ENCODE measurements around the gene ATP11C.
"Not testable (repeated sequence)": the region's sequence is repeated elsewhere in the genome, so short reads cannot be mapped to it uniquely, and the experiment has no call there.

ATP11C gene

DNA sequence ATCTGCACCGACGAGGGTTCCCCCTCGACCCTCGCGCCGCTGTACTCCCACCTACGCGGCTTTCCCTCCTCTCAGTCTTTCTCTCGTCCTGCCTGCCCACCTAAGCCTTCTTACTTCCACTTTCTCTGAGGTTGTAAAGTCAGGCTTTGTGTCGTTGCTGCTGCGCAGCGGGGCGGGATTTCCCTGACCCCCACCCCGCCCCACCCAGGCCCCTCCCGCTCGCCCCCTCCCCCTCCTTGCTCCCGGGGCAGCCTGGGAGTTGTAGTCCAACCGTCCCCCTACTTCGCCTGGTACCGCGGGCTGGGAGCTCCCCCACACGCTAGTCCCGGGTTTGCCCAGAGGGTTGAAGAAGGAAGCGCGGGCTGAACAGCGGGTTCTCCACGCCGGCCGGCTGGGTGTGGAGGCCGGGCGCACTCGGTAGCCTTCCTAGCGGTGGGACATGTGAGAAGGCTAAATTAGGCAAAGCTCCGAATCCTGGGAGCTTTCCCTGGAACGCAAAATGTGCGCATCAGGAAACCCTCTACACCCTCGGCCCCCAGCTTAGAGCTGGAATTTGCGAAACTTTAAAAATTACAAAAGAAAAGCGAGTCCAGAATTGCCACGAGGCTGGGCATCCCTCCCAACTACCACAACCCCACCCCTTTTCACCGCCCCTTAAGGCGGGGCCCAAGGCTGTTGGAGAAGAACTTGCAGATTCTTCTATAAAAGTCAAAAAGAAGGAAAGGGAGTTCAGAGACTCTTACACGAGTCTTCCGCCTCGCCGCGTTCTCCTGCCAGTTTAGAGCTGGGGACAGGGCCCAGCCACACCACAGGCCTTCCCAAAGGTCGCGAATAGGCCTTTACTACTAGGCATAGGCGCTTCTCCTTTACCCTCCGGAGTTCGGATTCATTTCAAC, at the start of gene ATP11C:
TSS of gene ATP11C (minus strand) at position 153 of the 896 bp plus-strand sequence. CDS start 1,011 bp downstream, outside the sequence.
- Histone ChIP-seq H3K27ac (ENCODE audit: low read depth, low read length) (peak within 1 kb of the TSS; percentile 78), H3K4me3 (ENCODE audit: low read depth, low read length) (peak within 1 kb of the TSS; percentile 78), H3K79me2 (ENCODE audit: control insufficient read depth, insufficient read depth, low read length, unreplicated experiment) (peaks cover 33% of the 10 kb centered on the region), H3K4me1 (ENCODE audit: control insufficient read depth, insufficient read depth, low read length, unreplicated experiment) (peaks cover 14% of the 10 kb centered on the region), H3K27me3 (ENCODE audit: insufficient read depth, low read length) (no peaks in the 10 kb centered on the region), H3K36me3 (ENCODE audit: insufficient read depth, low read length) (no peaks in the 10 kb centered on the region), H2AFZ (ENCODE audit: low read length, unreplicated experiment) (peak within 1 kb of the TSS; percentile 93)

DNA sequence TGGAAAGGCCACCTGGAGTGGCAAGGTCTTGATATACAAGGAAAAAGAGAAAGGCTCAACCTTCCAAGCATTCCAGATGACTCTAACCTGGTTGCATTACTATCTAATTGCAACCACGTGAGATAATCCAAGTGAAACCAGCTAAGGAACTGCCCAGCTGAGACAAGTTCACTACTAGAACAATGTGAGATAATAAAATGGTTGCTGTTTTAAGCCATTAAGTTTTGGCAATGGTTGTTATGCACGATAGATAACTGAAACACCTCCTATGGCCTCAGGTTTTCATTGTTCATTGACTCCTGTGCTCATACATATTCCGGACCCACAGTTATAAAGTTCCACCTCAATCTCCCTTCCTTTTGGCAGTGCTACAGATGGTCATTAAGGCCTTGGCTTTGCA, 41.6 kb upstream of the ATP11C start:
- no peak overlapping the region for H3K4me3 ChIP-seq (ENCODE audit: low read depth, low read length)
- H3K4me1 ChIP-seq (ENCODE audit: control insufficient read depth, insufficient read depth, low read length, unreplicated experiment), result no peaks in the 10 kb centered on the region
- no peaks in the 10 kb centered on the region for H3K79me2 ChIP-seq (ENCODE audit: control insufficient read depth, insufficient read depth, low read length, unreplicated experiment)
- no peaks in the 10 kb centered on the region for H3K36me3 ChIP-seq (ENCODE audit: insufficient read depth, low read length)
- H3K27me3 ChIP-seq (ENCODE audit: insufficient read depth, low read length), result no peaks in the 10 kb centered on the region
- H2AFZ ChIP-seq (ENCODE audit: low read length, unreplicated experiment), result no peak overlapping the region
- H3K27ac ChIP-seq (ENCODE audit: low read depth, low read length), result no peak overlapping the region

- no peak overlapping the region for H3K27ac ChIP-seq (ENCODE audit: low read depth, low read length)
- H3K79me2 ChIP-seq (ENCODE audit: control insufficient read depth, insufficient read depth, low read length, unreplicated experiment), result no peaks in the 10 kb centered on the region
- no peaks in the 10 kb centered on the region for H3K36me3 ChIP-seq (ENCODE audit: insufficient read depth, low read length)
- H2AFZ ChIP-seq (ENCODE audit: low read length, unreplicated experiment), result no peak overlapping the region
- no peaks in the 10 kb centered on the region for H3K27me3 ChIP-seq (ENCODE audit: insufficient read depth, low read length)
- H3K4me1 ChIP-seq (ENCODE audit: control insufficient read depth, insufficient read depth, low read length, unreplicated experiment), result no peaks in the 10 kb centered on the region
- H3K4me3 ChIP-seq (ENCODE audit: low read depth, low read length), result no peak overlapping the region
These were observed 40.1 kb upstream of the ATP11C start for GRCh38 chrX:139972629-139973624.

DNA sequence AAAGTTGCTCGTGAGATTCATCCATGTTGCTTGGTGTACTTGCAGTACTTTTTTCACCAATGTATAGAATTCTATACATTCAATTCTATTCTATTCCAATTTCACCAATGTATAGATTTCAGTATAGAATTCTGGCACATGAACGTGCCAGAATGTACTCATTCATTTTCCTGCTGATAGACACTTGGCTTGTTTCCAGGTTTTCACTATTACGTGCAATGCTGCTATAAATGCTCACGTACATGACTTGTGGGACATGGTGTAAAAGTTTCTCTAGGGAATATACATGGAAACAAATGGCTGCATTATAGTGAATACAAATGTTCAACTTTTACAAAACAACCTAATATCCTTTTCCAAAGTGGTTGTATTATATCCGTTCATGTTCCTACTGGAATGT, 39.3 kb upstream of the ATP11C start:
- Histone ChIP-seq H3K4me1 (ENCODE audit: control insufficient read depth, insufficient read depth, low read length, unreplicated experiment) (no peaks in the 10 kb centered on the region), H3K79me2 (ENCODE audit: control insufficient read depth, insufficient read depth, low read length, unreplicated experiment) (no peaks in the 10 kb centered on the region), H3K27me3 (ENCODE audit: insufficient read depth, low read length) (no peaks in the 10 kb centered on the region), H3K4me3 (ENCODE audit: low read depth, low read length) (no peak overlapping the region), H3K27ac (ENCODE audit: low read depth, low read length) (no peak overlapping the region), H2AFZ (ENCODE audit: low read length, unreplicated experiment) (no peak overlapping the region), H3K36me3 (ENCODE audit: insufficient read depth, low read length) (no peaks in the 10 kb centered on the region)

GRCh38 chrX:139971394-139971749, 38.5 kb upstream of the ATP11C start:
- no peak overlapping the region for H3K4me3 ChIP-seq (ENCODE audit: low read depth, low read length)
- no peaks in the 10 kb centered on the region for H3K4me1 ChIP-seq (ENCODE audit: control insufficient read depth, insufficient read depth, low read length, unreplicated experiment)
- no peaks in the 10 kb centered on the region for H3K27me3 ChIP-seq (ENCODE audit: insufficient read depth, low read length)
- H3K27ac ChIP-seq (ENCODE audit: low read depth, low read length), result no peak overlapping the region
- no peaks in the 10 kb centered on the region for H3K79me2 ChIP-seq (ENCODE audit: control insufficient read depth, insufficient read depth, low read length, unreplicated experiment)
- no peaks in the 10 kb centered on the region for H3K36me3 ChIP-seq (ENCODE audit: insufficient read depth, low read length)
- no peak overlapping the region for H2AFZ ChIP-seq (ENCODE audit: low read length, unreplicated experiment)

- Histone ChIP-seq H3K36me3 (ENCODE audit: insufficient read depth, low read length) (no peaks in the 10 kb centered on the region), H3K79me2 (ENCODE audit: control insufficient read depth, insufficient read depth, low read length, unreplicated experiment) (no peaks in the 10 kb centered on the region), H2AFZ (ENCODE audit: low read length, unreplicated experiment) (no peak overlapping the region), H3K27ac (ENCODE audit: low read depth, low read length) (no peak overlapping the region), H3K27me3 (ENCODE audit: insufficient read depth, low read length) (no peaks in the 10 kb centered on the region), H3K4me3 (ENCODE audit: low read depth, low read length) (no peak overlapping the region), H3K4me1 (ENCODE audit: control insufficient read depth, insufficient read depth, low read length, unreplicated experiment) (no peaks in the 10 kb centered on the region)
These were observed 36.4 kb upstream of the ATP11C start for GRCh38 chrX:139969286-139969685.

- no peak overlapping the region for H3K27ac ChIP-seq (ENCODE audit: low read depth, low read length)
- no peaks in the 10 kb centered on the region for H3K4me1 ChIP-seq (ENCODE audit: control insufficient read depth, insufficient read depth, low read length, unreplicated experiment)
- no peaks in the 10 kb centered on the region for H3K36me3 ChIP-seq (ENCODE audit: insufficient read depth, low read length)
- H2AFZ ChIP-seq (ENCODE audit: low read length, unreplicated experiment), result no peak overlapping the region
- no peak overlapping the region for H3K4me3 ChIP-seq (ENCODE audit: low read depth, low read length)
- H3K79me2 ChIP-seq (ENCODE audit: control insufficient read depth, insufficient read depth, low read length, unreplicated experiment), result no peaks in the 10 kb centered on the region
- H3K27me3 ChIP-seq (ENCODE audit: insufficient read depth, low read length), result no peaks in the 10 kb centered on the region
These were observed 34.9 kb upstream of the ATP11C start for GRCh38 chrX:139967750-139968149.

DNA sequence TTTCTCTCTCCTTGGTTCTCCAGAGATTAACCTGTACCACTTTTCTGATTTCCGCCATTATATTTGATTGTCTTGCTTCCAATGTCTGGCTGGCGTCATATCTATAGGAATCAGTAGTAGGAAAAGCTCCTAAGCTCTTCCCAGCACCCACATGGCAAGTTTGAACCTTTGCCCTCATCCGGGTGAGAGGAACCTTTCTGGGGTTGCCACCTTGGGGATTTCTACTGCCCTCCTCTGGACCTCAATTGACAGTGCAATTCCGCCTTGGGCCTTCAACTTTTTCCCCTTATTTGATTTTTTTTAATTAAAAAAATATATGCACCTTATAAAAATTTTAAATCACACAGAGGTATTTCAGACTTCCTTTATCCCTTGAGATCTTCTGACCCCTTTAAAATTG, 34.4 kb upstream of the ATP11C start:
- H3K4me3 ChIP-seq (ENCODE audit: low read depth, low read length), result no peak overlapping the region
- no peaks in the 10 kb centered on the region for H3K27me3 ChIP-seq (ENCODE audit: insufficient read depth, low read length)
- no peaks in the 10 kb centered on the region for H3K79me2 ChIP-seq (ENCODE audit: control insufficient read depth, insufficient read depth, low read length, unreplicated experiment)
- no peaks in the 10 kb centered on the region for H3K4me1 ChIP-seq (ENCODE audit: control insufficient read depth, insufficient read depth, low read length, unreplicated experiment)
- no peak overlapping the region for H3K27ac ChIP-seq (ENCODE audit: low read depth, low read length)
- no peak overlapping the region for H2AFZ ChIP-seq (ENCODE audit: low read length, unreplicated experiment)
- no peaks in the 10 kb centered on the region for H3K36me3 ChIP-seq (ENCODE audit: insufficient read depth, low read length)

- not testable (repeated sequence) for H3K79me2 ChIP-seq (ENCODE audit: control insufficient read depth, insufficient read depth, low read length, unreplicated experiment); H2AFZ ChIP-seq (ENCODE audit: low read length, unreplicated experiment); H3K27ac ChIP-seq (ENCODE audit: low read depth, low read length)
These were observed 33.3 kb upstream of the ATP11C start for GRCh38 chrX:139966159-139966558.

DNA sequence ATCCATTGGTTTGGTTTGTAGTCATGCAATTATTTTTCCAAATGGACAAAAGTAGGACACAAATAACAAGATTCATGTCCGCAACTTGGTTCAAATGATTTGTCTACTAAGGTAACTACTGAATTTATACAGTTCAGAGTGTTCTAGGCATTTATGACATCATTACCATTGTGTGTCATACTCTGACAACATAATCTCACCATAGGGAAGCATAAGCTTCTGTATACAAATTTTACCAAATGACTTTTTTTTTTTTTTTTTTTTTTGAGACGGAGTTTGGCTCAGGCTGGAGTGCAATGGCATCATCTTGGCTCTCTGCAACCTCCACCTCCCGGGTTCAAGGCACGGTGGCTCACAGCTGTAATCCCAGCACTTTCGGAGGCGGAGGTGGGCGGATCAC, 32.6 kb upstream of the ATP11C start, which contains the start of gene CXorf66:
TSS of gene CXorf66 (minus strand) at position 101 of the 400 bp plus-strand sequence. CDS start at position 76, 25 bp downstream.
- Histone ChIP-seq H3K4me3 (ENCODE audit: low read depth, low read length) (no peak within 1 kb of the TSS), H3K4me1 (ENCODE audit: control insufficient read depth, insufficient read depth, low read length, unreplicated experiment) (no peaks in the 10 kb centered on the region), H3K27me3 (ENCODE audit: insufficient read depth, low read length) (no peaks in the 10 kb centered on the region), H2AFZ (ENCODE audit: low read length, unreplicated experiment) (no peak within 1 kb of the TSS), H3K79me2 (ENCODE audit: control insufficient read depth, insufficient read depth, low read length, unreplicated experiment) (no peaks in the 10 kb centered on the region), H3K27ac (ENCODE audit: low read depth, low read length) (no peak within 1 kb of the TSS), H3K36me3 (ENCODE audit: insufficient read depth, low read length) (no peaks in the 10 kb centered on the region)

More at GRCh38 chrX:139966159-139966558, 33.3 kb upstream of the ATP11C start:
- not testable (repeated sequence) for H3K4me3 ChIP-seq (ENCODE audit: low read depth, low read length); H3K27me3 ChIP-seq (ENCODE audit: insufficient read depth, low read length); H3K36me3 ChIP-seq (ENCODE audit: insufficient read depth, low read length); H3K4me1 ChIP-seq (ENCODE audit: control insufficient read depth, insufficient read depth, low read length, unreplicated experiment)

Measured in ACC112 (cell line).